ENCODE data around the gene NLRP3. TPM values are rescaled to one million over a fixed set of nuclear protein-coding genes. Genes with fewer than 3 reads are reported as not detected.
A peak's percentile ranks its signal among the peaks of the same experiment; 100 is the strongest.

Gene NLRP3
- total RNA-seq, 1 donor: under 0.01 TPM

DNA sequence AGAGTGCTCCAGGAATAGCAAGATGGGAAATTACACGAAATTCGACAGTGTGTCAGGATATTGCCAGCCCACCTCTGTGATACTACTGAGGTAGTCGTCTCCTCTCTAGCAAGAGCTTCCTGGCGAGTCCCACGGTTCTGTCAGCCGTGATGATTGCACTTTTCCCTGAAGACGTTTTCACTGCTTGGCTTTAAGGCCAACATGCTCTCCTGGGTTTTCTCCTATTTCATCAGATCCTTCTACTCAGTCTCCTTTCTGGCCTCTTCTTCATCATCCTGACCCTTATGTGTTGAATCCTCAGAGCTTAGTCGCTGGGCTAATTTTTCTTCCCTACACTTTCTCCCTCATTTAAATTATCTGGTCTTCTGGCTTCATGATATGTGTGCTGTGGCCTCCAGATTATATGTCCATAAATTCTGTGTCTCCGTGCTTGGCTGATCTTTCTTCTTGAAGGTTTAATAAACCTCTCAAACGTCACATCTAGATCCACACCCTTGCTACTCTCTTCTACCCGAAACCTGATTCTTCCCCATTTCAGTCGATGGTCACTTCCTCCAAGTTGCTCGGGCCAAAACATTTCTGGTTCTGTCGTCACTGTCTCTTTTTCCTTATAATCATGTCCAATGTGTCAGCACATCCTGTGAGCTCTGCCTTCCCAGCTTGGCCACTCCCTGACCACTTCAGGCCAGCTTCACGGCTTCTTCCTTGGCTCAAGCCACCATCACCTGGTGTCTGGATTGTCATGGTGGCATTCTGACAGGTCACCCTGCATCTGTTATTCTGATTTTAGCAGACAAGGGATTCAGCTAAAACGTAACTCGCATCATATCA, 29.8 kb downstream of the NLRP3 start:
- H3K4me3 ChIP-seq (ENCODE audit: low read depth, low read length): no peak overlapping the region
- no peak for DNase-seq (ENCODE audit: low read depth)
- no peak for TF ChIP-seq CTCF (IDR thresholded peaks at IDR 0.05; ENCODE audit: insufficient read depth, low read length)

GRCh38 chr1:247447162-247447909, 31.4 kb downstream of the NLRP3 start:
- DNase-seq (ENCODE audit: low read depth): no peak
- TF ChIP-seq CTCF (IDR thresholded peaks at IDR 0.05; ENCODE audit: insufficient read depth, low read length): no peak
- no peak overlapping the region for H3K4me3 ChIP-seq (ENCODE audit: low read depth, low read length)

DNA sequence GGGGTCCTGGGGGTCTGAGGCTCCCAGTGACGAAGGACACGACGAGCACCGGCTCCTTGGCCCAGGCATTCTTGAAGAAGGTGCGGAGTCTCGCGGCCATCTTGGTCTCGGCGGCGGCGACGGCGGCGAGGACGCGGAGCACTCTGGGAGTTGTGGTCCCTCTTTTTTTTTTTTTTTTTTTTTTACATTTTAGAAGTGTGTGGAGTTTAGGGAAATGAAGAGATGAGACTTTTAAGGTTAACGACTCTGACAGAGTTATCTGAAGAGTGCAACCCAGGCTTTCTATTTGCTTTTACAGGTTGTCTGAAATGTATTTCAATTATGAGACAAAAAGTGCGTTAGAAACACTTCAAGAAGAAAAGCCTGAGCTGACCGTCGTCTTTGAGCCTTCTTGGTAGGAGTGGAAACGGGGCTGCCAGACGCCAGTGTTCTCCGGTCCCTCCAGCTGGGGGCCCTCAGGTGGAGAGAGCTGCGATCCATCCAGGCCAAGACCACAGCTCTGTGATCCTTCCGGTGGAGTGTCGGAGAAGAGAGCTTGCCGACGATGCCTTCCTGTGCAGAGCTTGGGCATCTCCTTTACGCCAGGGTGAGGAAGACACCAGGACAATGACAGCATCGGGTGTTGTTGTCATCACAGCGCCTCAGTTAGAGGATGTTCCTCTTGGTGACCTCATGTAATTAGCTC, 32.3 kb downstream of the NLRP3 start:
- no peak for TF ChIP-seq CTCF (IDR thresholded peaks at IDR 0.05; ENCODE audit: insufficient read depth, low read length)
- H3K4me3 ChIP-seq (ENCODE audit: low read depth, low read length): peak overlapping the region; percentile 61
- DNase-seq (ENCODE audit: low read depth): peak; percentile 53

DNA sequence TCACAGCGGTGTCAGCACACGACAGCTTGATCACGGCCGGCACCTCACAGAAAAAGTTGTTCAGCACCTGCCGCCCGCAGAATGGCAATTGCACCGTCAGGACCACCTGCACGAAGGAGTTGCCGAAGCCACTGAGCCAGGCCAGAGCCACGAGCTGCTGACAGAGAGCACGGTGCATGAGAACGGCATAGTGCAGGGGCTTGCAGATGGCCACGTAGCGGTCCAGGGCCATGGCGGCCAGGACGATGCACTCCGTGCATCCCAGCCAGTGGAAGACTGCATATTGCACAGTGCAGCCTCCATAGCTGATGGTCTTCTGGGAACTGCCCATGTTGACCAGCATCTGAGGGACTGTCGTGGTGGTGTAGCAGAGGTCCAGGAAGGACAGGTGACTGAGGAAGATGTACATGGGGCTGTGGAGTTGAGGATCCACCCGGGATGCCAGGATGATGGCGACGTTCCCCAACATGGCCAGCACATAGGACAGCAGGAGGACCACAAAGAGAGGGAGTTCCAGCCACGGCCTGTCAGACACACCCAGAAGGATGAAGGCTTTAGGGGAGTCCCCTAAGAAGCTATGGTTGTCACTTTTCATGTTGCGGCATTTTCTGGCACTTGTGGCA, 35.5 kb downstream of the NLRP3 start:
- H3K4me3 ChIP-seq (ENCODE audit: low read depth, low read length): no peak overlapping the region
- DNase-seq (ENCODE audit: low read depth): no peak
- TF ChIP-seq CTCF (IDR thresholded peaks at IDR 0.05; ENCODE audit: insufficient read depth, low read length): no peak

GRCh38 chr1:247452447-247453039, 36.6 kb downstream of the NLRP3 start:
- no peak for DNase-seq (ENCODE audit: low read depth)
- TF ChIP-seq CTCF (IDR thresholded peaks at IDR 0.05; ENCODE audit: insufficient read depth, low read length): no peak
- H3K4me3 ChIP-seq (ENCODE audit: low read depth, low read length): no peak overlapping the region

DNA sequence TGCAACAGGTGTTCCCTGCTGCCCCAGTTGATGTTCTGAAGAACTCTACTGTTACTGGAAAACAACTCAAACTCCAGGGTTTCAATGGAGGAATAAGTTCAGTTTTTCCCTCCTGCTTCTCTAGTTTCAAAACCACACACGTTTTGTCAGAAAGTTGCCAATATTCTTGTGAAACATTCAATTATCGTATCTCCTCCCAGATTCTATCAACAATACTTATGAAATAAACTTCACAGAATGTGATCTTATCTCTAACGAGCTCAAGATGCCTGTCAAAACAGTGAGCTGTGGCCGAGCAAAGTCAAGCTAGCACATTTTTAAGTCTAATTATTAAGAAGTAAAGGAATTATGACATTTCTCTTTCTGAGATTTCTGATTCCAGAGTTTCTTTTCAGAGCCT, 37.3 kb downstream of the NLRP3 start:
- no peak for DNase-seq (ENCODE audit: low read depth)
- no peak overlapping the region for H3K4me3 ChIP-seq (ENCODE audit: low read depth, low read length)
- TF ChIP-seq CTCF (IDR thresholded peaks at IDR 0.05; ENCODE audit: insufficient read depth, low read length): no peak
